Muscle of arm (tissue), 14 donors: ENCODE data around the gene SPATA17. TPM values are rescaled to one million over a fixed set of nuclear protein-coding genes. Genes with fewer than 3 reads are reported as not detected.
"Not testable (repeated sequence)": the region's sequence is repeated elsewhere in the genome, so short reads cannot be mapped to it uniquely, and the experiment has no call there.

Experiments used
- DNase-seq: peaks from one replicate; pipeline ENCODE4 v3.0.0-alpha.2; 2013
- long read RNA-seq, 11 donors: transcript quantifications; one replicate each; lab custom pipeline, GENCODE V29; 2026
- polyA plus RNA-seq, 12 donors: library from polyadenylated mRNA; unstranded; fragments of 120-200 nt; gene quantifications; one replicate each; pipeline ENCODE4 v1.2.1, GENCODE V29; 2013; ENCODE audit not compliant: insufficient read length in 12 of 12

Gene SPATA17, protein sequence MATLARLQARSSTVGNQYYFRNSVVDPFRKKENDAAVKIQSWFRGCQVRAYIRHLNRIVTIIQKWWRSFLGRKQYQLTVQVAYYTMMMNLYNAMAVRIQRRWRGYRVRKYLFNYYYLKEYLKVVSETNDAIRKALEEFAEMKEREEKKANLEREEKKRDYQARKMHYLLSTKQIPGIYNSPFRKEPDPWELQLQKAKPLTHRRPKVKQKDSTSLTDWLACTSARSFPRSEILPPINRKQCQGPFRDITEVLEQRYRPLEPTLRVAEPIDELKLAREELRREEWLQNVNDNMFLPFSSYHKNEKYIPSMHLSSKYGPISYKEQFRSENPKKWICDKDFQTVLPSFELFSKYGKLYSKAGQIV
- polyA plus RNA-seq: 1 to 10 TPM in 10 of 12 donors, not detected in 2; 1.7 to 4.7 (median 3.4) TPM
- long read RNA-seq, donor 1: 0 reads
- long read RNA-seq, donor 2: 0 reads
- long read RNA-seq, donor 3: 0 reads
- long read RNA-seq, donor 4: 0 reads
- long read RNA-seq, donor 5: 0 reads
- long read RNA-seq, donor 6: 0 reads
- long read RNA-seq, donor 7: 0 reads
- long read RNA-seq, donor 8: 0 reads
- long read RNA-seq, donor 9: 0 reads
- long read RNA-seq, donor 10: 0 reads
- long read RNA-seq, donor 11: 0 reads

GRCh38 chr1:217630711-217631591 is at the start of gene SPATA17, which contains the start of gene GPATCH2:
Gene SPATA17 (plus strand): TSS chr1:217631344. CDS start chr1:217631379, 35 bp downstream.
Gene GPATCH2 (minus strand): TSS chr1:217631090. CDS start chr1:217630971, 119 bp downstream.
- peak; percentile 94 for DNase-seq

DNA sequence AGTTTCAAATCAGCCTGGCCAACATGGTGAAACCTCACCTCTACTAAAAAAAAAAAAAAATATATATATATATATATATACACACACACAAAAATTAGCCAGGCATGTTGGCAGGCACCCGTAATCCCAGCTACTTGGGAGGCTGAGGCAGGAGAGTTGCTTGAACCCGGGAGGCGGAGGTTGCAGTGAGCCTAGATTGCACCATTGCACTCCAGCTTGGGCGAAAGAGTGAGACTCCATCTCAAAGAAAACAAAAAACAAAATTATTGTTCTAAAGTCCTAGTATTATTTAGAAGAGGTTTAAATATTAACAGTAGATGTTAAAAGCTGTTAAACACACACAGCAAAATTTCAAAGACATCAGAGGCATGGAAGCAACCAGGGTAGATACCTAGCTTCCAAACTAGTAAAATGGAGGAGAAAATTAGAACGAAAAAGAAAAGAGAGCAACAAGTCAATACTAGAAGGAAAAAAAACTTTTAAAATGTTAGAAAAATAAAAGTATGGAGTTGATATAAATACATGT is 46.8 kb upstream of the SPATA17 start:
- not testable (repeated sequence) for DNase-seq

DNA sequence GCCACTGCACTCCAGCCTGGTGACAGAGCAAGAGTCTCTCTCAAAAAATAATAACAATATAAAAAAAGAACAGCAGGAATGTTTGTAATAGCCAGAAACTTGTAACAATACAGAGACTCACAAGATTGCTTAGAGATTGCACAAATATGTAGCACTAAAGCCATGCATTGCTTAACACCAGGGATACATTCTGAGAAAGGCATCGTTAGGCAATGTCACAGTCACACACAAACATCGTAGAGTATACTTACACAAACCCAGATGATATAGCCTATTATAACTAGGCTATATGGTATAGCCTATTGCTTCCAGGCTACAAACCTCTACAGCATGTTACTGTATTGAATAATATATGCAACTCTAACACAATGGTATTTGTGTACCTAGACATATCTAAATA is 45.6 kb upstream of the SPATA17 start:
- no peak for DNase-seq

GRCh38 chr1:217586586-217586985 is 44.6 kb upstream of the SPATA17 start:
- DNase-seq: no peak

- DNase-seq: no peak
Observed at GRCh38 chr1:217590598-217590997, 40.5 kb upstream of the SPATA17 start.

- DNase-seq: no peak
Observed at GRCh38 chr1:217599154-217599553, 32.0 kb upstream of the SPATA17 start.

- DNase-seq: no peak
Observed at GRCh38 chr1:217602380-217602779, 28.8 kb upstream of the SPATA17 start.

DNA sequence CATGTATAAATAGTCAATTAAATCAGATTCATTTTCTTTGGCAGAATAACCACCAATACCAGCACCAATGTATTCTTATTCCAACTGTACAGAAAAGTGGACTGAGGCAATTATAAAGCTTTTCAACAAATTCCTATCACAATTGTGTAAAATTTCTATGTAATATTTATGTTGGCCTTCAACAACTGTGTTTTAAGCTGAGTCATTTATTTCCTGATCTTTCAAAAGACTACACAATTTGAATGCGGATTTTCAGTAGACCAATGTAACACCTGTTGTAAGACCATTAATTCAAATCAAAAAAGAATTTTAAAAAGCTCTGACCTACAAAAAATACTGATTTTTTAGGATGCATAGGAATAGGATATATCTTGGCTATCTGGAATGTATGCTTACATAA is 25.8 kb upstream of the SPATA17 start:
- no peak for DNase-seq

DNA sequence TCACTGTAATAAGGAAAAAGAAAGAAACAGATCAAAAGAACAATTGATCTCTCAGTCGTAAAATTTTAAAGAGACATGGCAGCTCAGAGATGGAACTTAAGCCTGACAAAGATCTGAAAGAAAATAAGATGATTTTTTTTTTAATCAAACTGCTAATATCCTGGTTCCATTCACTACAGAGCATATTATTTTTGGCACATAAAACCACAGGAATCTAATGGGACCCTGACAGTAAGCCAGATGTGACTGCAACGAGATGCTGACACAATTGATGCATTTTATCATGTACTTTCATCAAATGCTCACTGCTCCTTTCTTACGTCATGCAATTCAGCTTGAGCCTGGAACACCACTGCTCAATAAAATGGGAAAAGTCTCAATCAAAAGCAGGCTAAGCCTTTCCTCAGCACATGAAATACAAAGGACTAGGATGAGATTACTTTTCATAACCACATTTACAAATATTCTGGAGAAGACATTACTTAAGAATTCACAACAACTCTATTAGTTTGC is 16.9 kb upstream of the SPATA17 start:
- no peak for DNase-seq

- no peak for DNase-seq
Observed at GRCh38 chr1:217617126-217617525, 14.0 kb upstream of the SPATA17 start.

DNA sequence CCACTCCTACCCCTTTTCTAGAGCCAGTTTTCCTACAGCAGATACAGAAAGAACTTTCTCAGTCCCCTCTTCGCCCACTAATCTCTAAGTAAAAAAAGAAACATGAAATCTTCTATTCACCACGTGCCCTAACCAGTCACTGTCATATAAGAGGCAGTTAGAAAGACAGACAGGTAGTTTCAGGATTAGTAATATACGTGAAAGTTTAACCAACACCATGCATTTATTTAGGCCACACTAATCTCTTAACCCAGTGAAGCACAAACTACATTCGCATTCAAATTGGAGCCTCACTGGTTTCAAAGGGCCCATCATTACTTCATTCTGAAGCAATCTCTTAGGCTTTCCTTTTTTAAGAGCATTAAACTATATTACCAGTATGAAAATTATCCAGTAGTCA is 10.3 kb upstream of the SPATA17 start:
- no peak for DNase-seq

DNA sequence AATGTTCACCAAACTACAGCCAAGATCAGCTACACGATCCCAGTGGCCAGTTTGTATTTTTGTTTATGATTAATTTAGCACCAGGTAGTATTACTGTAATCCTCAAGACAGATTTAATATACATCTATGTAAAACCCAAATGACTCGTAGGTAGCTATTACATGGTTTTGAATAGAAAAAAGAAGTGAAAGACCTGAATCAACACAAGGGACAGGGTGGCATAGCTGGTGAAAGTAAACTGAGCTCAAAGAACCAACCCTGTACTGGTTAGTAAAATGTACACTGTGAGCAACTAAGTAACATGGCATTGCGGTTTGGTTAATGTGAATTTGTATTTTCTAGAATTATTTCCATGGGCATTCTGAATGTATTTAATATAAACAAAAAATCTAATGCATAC is 9.1 kb upstream of the SPATA17 start:
- DNase-seq: no peak

DNA sequence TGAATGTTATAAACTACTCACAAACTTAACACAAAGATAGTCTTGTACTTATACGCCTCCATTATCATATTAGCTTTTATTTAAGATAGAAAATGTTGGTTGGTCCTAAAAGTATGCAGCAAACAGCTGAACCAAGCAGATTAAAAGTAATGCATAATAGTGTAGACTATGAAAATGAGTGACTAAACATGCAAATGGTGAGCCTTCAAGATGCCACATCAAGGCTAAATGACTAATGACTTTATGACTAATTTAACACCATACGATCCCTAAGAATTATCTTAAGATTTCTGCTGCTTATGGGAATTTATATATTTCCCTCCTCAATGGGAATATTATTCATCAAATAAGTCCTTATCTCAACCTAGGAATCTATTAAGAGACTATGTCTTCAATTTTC is 4.8 kb upstream of the SPATA17 start:
- no peak for DNase-seq

GRCh38 chr1:217627431-217627830 is 3.7 kb upstream of the SPATA17 start:
- no peak for DNase-seq

GRCh38 chr1:217642455-217642854 is 11.3 kb downstream of the SPATA17 start:
- no peak for DNase-seq

DNA sequence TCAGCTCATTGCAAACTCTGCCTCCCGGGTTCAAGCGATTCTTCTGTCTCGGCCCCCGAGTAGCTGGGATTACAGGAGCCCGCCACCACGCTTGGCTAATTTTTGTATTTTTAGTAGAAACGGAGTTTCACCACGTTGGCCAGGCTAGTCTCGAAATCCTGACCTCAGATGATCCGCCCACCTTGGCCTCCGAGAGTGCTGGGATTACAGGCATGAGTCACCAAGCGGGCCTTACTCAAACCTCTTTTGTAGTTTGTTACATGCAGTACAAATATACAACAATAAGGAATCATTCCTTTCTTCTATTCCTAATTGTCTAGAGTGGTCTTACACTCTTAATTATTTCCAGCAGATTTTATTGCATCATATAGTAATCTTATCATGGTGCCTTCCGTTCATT is 16.6 kb downstream of the SPATA17 start:
- no peak for DNase-seq

GRCh38 chr1:217650674-217651073 is 19.5 kb downstream of the SPATA17 start:
- DNase-seq: no peak

- no peak for DNase-seq
Observed at GRCh38 chr1:217660353-217661062, 29.4 kb downstream of the SPATA17 start.

GRCh38 chr1:217661407-217661806 is 30.3 kb downstream of the SPATA17 start:
- DNase-seq: no peak

DNA sequence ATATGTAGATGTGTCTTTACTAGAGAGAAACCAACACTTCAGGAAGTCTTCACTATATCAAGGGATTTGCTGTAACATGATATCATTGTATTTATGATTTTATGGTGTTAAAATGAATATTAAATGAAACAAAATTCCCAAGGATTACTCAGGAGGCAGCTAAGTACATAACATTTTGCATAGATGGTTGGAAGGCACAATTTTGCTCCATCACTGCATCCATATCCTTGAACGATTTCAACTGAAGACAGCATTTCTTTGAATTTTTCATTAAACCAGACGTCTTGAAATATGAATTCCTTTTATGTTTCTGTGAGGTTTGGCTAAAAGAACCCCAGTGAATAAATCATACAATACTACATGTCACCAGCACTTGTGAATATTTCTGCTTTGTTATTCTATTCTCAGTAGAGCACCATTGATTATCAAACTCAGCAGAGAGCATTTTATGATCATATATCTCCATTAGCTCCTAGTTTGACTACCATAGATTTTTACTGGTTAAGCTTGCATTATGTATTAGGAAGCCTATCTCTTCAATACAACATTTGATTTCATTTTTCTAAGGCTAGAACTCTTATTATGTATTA is 37.3 kb downstream of the SPATA17 start:
- DNase-seq: no peak

GRCh38 chr1:217673387-217673786 is 42.2 kb downstream of the SPATA17 start:
- no peak for DNase-seq
